Kidney (tissue), 22 donors: ENCODE measurements around the gene ARAP3. TPM values are rescaled to one million over a fixed set of nuclear protein-coding genes. Genes with fewer than 3 reads are reported as not detected.

Experiments used
- DNase-seq, 5 donors: peaks; one replicate each; pipeline ENCODE4 v3.0.0-alpha.2; 2013 to 2020
- FAIRE-seq: peaks from 2 replicates; lab custom pipeline; 2012; peaks lifted over from hg19 to GRCh38; lab: Jason Lieb, UNC
- H3K27ac ChIP-seq, 2 donors: one replicate each; pipeline ENCODE4 v1.7.0; 2013; ENCODE audit warnings: low read depth in 2 of 2, low read length in 2 of 2, inconsistent platforms in 1 of 2
- H3K27me3 ChIP-seq: one replicate; pipeline ENCODE4 v1.7.1; 2013; ENCODE audit warnings: low read length, inconsistent platforms; ENCODE audit not compliant: control insufficient read depth, insufficient read depth
- H3K36me3 ChIP-seq, 3 donors: one replicate each; pipeline versions ENCODE4 v1.7.0 to v1.7.1; 2013; ENCODE audit warnings: low read length in 3 of 3, control low read depth in 1 of 3, inconsistent platforms in 1 of 3; ENCODE audit not compliant: insufficient read depth in 3 of 3, control insufficient read depth in 2 of 3
- H3K4me1 ChIP-seq, 3 donors: one replicate each; pipeline versions ENCODE4 v1.7.0 to v1.7.1; 2013; ENCODE audit warnings: low read length in 3 of 3, inconsistent platforms in 1 of 3, low read depth in 1 of 3; ENCODE audit not compliant: control insufficient read depth in 2 of 3, insufficient read depth in 2 of 3
- H3K4me3 ChIP-seq, 3 donors: one replicate each; pipeline versions ENCODE4 v1.7.0 to v1.8.1; 2013; ENCODE audit warnings: low read length in 3 of 3, control low read depth in 1 of 3, inconsistent platforms in 1 of 3
- H3K9ac ChIP-seq, 3 donors: one replicate each; pipeline versions ENCODE4 v1.7.0 to v1.7.1; 2013; ENCODE audit warnings: low read length in 3 of 3, control low read depth in 1 of 3, inconsistent platforms in 1 of 3
- H3K9me3 ChIP-seq, 3 donors: one replicate each; pipeline versions ENCODE4 v1.7.0 to v1.7.1; 2013; ENCODE audit warnings: low read length in 3 of 3, control low read depth in 1 of 3, inconsistent platforms in 1 of 3; ENCODE audit not compliant: control insufficient read depth in 2 of 3, insufficient read depth in 1 of 3
- intact Hi-C: fragments of 100-400 bp; cut with DNase I; formaldehyde crosslinking; loops from one replicate; pipeline ENCODE4 v1.11.1; 2022
- long read RNA-seq, 10 donors: library from polyadenylated mRNA in 1 of 10; unstranded in 1 of 10; transcript quantifications; one replicate each; pipeline ENCODE4 v2.0.0 and lab custom pipeline, GENCODE V29; 2021 to 2026
- polyA plus RNA-seq: library from polyadenylated mRNA; stranded (reverse); fragments of 350-450 nt; fragmentation: Illumina TruSeq; extraction: RNeasy Lipid Tissue Mini Kit (QIAGEN cat#74804); gene quantifications from one replicate; pipeline ENCODE4 v1.2.3, GENCODE V29; 2014; ENCODE audit warnings: low read depth, low replicate concordance; ENCODE audit not compliant: insufficient read depth
- total RNA-seq: library from RNA; stranded (reverse); fragmentation: NEBNext Ultra II Directional; extraction: Animal tissue kit (Norgen Biotek cat#: 25700); gene quantifications from one replicate; pipeline ENCODE4 v1.2.1, GENCODE V29; 2021
- TF ChIP-seq, protein P1 (sequence below): IDR thresholded peaks from 3 replicates; pipeline ENCODE4 v1.5.1; 2012; ENCODE audit warnings: mild to moderate bottlenecking, moderate library complexity, borderline replicate concordance; ENCODE audit not compliant: insufficient read depth; ENCODE audit errors: extremely low read depth
- donor health status: control.
- donor health status: control.
- donor health status: control.
- donor health status: control.
- donor health status: control.
- donor health status: DM: yes; HTN: yes; CAD: no.
- donor health status: Normal renal cell carcinoma (clear cell type).

Gene ARAP3, protein sequence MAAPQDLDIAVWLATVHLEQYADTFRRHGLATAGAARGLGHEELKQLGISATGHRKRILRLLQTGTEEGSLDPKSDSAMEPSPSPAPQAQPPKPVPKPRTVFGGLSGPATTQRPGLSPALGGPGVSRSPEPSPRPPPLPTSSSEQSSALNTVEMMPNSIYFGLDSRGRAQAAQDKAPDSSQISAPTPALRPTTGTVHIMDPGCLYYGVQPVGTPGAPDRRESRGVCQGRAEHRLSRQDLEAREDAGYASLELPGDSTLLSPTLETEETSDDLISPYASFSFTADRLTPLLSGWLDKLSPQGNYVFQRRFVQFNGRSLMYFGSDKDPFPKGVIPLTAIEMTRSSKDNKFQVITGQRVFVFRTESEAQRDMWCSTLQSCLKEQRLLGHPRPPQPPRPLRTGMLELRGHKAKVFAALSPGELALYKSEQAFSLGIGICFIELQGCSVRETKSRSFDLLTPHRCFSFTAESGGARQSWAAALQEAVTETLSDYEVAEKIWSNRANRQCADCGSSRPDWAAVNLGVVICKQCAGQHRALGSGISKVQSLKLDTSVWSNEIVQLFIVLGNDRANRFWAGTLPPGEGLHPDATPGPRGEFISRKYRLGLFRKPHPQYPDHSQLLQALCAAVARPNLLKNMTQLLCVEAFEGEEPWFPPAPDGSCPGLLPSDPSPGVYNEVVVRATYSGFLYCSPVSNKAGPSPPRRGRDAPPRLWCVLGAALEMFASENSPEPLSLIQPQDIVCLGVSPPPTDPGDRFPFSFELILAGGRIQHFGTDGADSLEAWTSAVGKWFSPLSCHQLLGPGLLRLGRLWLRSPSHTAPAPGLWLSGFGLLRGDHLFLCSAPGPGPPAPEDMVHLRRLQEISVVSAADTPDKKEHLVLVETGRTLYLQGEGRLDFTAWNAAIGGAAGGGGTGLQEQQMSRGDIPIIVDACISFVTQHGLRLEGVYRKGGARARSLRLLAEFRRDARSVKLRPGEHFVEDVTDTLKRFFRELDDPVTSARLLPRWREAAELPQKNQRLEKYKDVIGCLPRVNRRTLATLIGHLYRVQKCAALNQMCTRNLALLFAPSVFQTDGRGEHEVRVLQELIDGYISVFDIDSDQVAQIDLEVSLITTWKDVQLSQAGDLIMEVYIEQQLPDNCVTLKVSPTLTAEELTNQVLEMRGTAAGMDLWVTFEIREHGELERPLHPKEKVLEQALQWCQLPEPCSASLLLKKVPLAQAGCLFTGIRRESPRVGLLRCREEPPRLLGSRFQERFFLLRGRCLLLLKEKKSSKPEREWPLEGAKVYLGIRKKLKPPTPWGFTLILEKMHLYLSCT (N-terminal part only)
- total RNA-seq: 19.8 TPM
- 7.2 TPM for polyA plus RNA-seq
- long read RNA-seq, donor 1: 0 reads
- long read RNA-seq, donor 2: 0 reads
- long read RNA-seq, donor 3: 0 reads
- long read RNA-seq, donor 4: 0 reads
- long read RNA-seq, donor 5: 0 reads
- long read RNA-seq, donor 6: 0 reads
- long read RNA-seq, donor 7, full-length matches to known transcripts: 1 of 10 reads
- long read RNA-seq, donor 7, partial matches to known transcripts: 1 of 10 reads
- long read RNA-seq, donor 7, other reads (novel, unspliced or antisense): 8 of 10 reads
- long read RNA-seq, donor 8: 0 reads
- long read RNA-seq, donor 9: 0 reads
- long read RNA-seq, donor 10: 0 reads

DNA sequence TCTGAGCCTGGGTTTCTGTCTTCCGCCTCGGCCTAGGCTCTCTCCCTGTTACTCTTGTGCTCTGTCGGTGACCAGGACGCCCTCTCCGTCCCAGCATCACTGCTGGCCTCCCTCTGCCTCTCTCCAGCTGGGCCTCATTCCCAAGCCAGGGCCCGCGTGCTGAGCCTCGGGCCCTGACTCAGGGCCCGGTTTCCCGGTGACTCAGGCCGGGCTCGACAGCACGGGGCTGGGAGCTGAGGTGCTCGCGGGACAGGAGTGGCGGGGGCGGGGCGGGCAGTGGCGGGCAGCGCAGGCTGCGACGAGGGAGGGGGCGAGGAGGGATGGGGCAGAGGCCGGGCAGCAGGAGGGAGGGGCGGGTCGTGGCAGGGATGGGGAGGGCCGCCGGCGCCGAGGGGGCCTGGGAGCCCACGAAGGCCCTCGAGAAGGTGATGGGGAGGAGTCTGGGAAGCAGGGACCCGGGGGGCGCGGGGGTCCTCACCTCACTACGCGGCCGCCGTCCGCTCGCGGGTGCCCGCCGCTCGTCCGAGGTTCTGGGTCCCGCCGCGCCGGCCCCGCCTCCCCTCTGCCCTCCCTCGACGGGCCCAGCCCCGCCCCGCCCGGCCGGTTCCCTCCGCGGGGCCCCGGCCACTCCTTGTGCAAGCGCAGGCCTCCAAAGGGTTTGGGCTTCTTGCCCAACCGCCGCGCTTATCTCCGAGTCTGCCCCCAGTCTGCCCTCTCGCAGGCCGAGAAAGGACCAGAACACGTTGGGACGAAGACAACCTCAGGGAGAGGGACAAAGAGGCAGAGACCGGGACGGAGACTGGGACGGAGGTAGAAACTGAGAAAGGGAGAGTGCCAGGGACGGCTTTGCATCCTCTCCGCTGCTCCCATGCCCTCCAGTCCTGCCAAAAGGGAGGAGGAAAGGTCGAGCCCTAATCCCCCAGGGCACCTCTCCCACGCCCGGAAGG lies at the start of gene ARAP3:
Gene ARAP3 (minus strand): TSS at position 536 of the 947 bp plus-strand sequence. CDS start 1,744 bp downstream, outside the sequence.
- Histone ChIP-seq H3K9ac (peak within 1 kb of the TSS; percentile 16 to 60 (median 22)), H3K4me3 (peak within 1 kb of the TSS; percentile 57 to 64 (median 63)), H3K9me3 (no peaks in the 10 kb centered on the region), H3K27ac (peak within 1 kb of the TSS; percentile 82 to 95), H3K36me3 (no peaks in the 10 kb centered on the region), H3K27me3 (no peaks in the 10 kb centered on the region), H3K4me1 (peaks cover 0 to 16% (median 9%) of the 10 kb centered on the region in 3 donors)
- intact Hi-C loops: no loop called here
- no peak for FAIRE-seq
- peak; percentile 60 to 95 (median 75) for DNase-seq
- TF ChIP-seq, protein P1, sequence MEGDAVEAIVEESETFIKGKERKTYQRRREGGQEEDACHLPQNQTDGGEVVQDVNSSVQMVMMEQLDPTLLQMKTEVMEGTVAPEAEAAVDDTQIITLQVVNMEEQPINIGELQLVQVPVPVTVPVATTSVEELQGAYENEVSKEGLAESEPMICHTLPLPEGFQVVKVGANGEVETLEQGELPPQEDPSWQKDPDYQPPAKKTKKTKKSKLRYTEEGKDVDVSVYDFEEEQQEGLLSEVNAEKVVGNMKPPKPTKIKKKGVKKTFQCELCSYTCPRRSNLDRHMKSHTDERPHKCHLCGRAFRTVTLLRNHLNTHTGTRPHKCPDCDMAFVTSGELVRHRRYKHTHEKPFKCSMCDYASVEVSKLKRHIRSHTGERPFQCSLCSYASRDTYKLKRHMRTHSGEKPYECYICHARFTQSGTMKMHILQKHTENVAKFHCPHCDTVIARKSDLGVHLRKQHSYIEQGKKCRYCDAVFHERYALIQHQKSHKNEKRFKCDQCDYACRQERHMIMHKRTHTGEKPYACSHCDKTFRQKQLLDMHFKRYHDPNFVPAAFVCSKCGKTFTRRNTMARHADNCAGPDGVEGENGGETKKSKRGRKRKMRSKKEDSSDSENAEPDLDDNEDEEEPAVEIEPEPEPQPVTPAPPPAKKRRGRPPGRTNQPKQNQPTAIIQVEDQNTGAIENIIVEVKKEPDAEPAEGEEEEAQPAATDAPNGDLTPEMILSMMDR: no peak

DNA sequence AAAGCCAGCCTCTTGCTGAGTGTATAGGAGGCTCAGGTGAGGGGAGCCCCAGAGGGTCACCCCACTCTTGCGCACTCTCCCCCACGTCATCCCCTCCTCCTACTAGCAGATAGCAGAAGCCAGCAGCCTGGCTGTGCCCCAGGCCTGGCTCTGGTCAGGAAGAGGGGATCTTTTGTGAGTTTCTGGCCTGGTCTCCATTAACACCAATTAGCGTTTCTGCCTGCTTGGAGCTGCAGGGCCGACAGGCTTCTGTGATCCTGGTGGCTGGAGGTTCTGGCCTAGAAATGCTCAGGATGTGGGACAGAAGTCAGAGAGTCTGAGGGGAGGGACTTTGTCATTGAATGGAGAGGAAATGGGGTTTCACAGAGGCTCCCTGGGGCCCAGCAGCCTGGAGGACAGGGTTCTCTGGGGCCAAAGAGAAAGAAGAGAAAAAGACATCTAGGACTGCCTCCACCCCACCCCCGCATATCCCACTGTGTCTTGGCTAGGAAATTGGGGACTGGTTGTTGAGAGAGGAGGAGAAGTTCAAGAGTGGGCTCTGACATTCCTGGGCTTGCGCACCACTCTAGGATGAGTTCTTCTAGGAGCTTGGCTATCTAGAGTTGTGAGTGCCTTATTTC lies 47.5 kb upstream of the ARAP3 start:
- Histone ChIP-seq H3K27ac (no peak overlapping the region), H3K36me3 (no peaks in the 10 kb centered on the region), H3K9me3 (no peaks in the 10 kb centered on the region), H3K27me3 (no peaks in the 10 kb centered on the region), H3K4me1 (no peaks in the 10 kb centered on the region), H3K9ac (no peak overlapping the region), H3K4me3 (no peak overlapping the region)
- no peak for DNase-seq
- FAIRE-seq: no peak
- intact Hi-C loops: no loop called here
- TF ChIP-seq, protein P1: no peak
